Right lobe of liver (tissue), 4 donors: ENCODE data around the gene DDT.

Source experiments
- CTCF ChIP-seq, 4 donors: fragments of 200-600 bp in 3 of 4; fragments of 450-650 bp in 1 of 4; IDR thresholded peaks; one replicate each; pipeline versions ENCODE4 v1.5.1 to v1.8.0; 2016 to 2022; ENCODE audit warnings: antibody characterized with exemption in 4 of 4, mild to moderate bottlenecking in 2 of 4
- POLR2A ChIP-seq: fragments of 450-650 bp; IDR thresholded peaks from one replicate; pipeline ENCODE4 v1.6.1; 2017; ENCODE audit warnings: antibody characterized with exemption, mild to moderate bottlenecking
- donor health status: DM: no; HTN: no; CAD: no.
- donor health status: DM: no; HTN: no; CAD: no.
- donor health status: DM: no; HTN: yes; CAD: no.

GRCh38 chr22:24023204-24023789, 49.1 kb upstream of the DDT start:
- TF ChIP-seq CTCF (IDR thresholded peaks at IDR 0.05) = no peak
- TF ChIP-seq POLR2A = no peak
